ENCODE data around the gene PWWP2B.

Gene PWWP2B

GRCh38 chr10:132381741-132382140 is 15.3 kb upstream of the PWWP2B start:
- Histone ChIP-seq H3K4me2 (ENCODE audit: low read length) (no peak overlapping the region), H3K27ac (ENCODE audit: low read length) (no peak overlapping the region), H3K9me3 (ENCODE audit: insufficient read depth, low read length) (no peaks in the 10 kb centered on the region), H3K4me3 (ENCODE audit: low read length) (no peak overlapping the region), H4K20me1 (ENCODE audit: insufficient read depth, low read length) (no peaks in the 10 kb centered on the region), H3K9ac (ENCODE audit: low read length) (no peak overlapping the region), H3K27me3 (ENCODE audit: low read depth, low read length) (no peaks in the 10 kb centered on the region), H3K4me1 (ENCODE audit: low read length) (peaks cover 6% of the 10 kb centered on the region), H3K36me3 (replicated peaks; ENCODE audit: low read depth, low read length) (no peaks in the 10 kb centered on the region), H2AFZ (ENCODE audit: low read depth, low read length) (no peak overlapping the region), H3K79me2 (ENCODE audit: low read length) (no peaks in the 10 kb centered on the region)
- no peak for TF ChIP-seq CTCF (IDR thresholded peaks at IDR 0.05; ENCODE audit: low read depth, low read length)
- no peak for TF ChIP-seq EZH2phosphoT487 (IDR thresholded peaks at IDR 0.05; ENCODE audit: low read depth)

- TF ChIP-seq CTCF (IDR thresholded peaks at IDR 0.05; ENCODE audit: low read depth, low read length): no peak
- no peak for TF ChIP-seq EZH2phosphoT487 (IDR thresholded peaks at IDR 0.05; ENCODE audit: low read depth)
- H4K20me1 ChIP-seq (ENCODE audit: insufficient read depth, low read length): no peaks in the 10 kb centered on the region
- H2AFZ ChIP-seq (ENCODE audit: low read depth, low read length): no peak overlapping the region
- no peaks in the 10 kb centered on the region for H3K9me3 ChIP-seq (ENCODE audit: insufficient read depth, low read length)
- H3K27me3 ChIP-seq (ENCODE audit: low read depth, low read length): no peaks in the 10 kb centered on the region
- no peak overlapping the region for H3K27ac ChIP-seq (ENCODE audit: low read length)
- no peaks in the 10 kb centered on the region for H3K36me3 ChIP-seq (replicated peaks; ENCODE audit: low read depth, low read length)
- H3K9ac ChIP-seq (ENCODE audit: low read length): no peak overlapping the region
- peaks cover 6% of the 10 kb centered on the region for H3K4me1 ChIP-seq (ENCODE audit: low read length)
- H3K4me2 ChIP-seq (ENCODE audit: low read length): no peak overlapping the region
- no peaks in the 10 kb centered on the region for H3K79me2 ChIP-seq (ENCODE audit: low read length)
- no peak overlapping the region for H3K4me3 ChIP-seq (ENCODE audit: low read length)
Measured at GRCh38 chr10:132382231-132382922, 14.6 kb upstream of the PWWP2B start.

- Histone ChIP-seq H3K4me2 (ENCODE audit: low read length) (peak overlapping the region; percentile 30), H4K20me1 (ENCODE audit: insufficient read depth, low read length) (no peaks in the 10 kb centered on the region), H3K9me3 (ENCODE audit: insufficient read depth, low read length) (no peaks in the 10 kb centered on the region), H3K4me1 (ENCODE audit: low read length) (peaks cover 11% of the 10 kb centered on the region), H2AFZ (ENCODE audit: low read depth, low read length) (no peak overlapping the region), H3K79me2 (ENCODE audit: low read length) (no peaks in the 10 kb centered on the region), H3K4me3 (ENCODE audit: low read length) (no peak overlapping the region), H3K9ac (ENCODE audit: low read length) (no peak overlapping the region), H3K27me3 (ENCODE audit: low read depth, low read length) (no peaks in the 10 kb centered on the region), H3K36me3 (replicated peaks; ENCODE audit: low read depth, low read length) (no peaks in the 10 kb centered on the region), H3K27ac (ENCODE audit: low read length) (no peak overlapping the region)
- TF ChIP-seq EZH2phosphoT487 (IDR thresholded peaks at IDR 0.05; ENCODE audit: low read depth) (no peak), CTCF (IDR thresholded peaks at IDR 0.05; ENCODE audit: low read depth, low read length) (no peak)
Measured at GRCh38 chr10:132383101-132383500, 13.9 kb upstream of the PWWP2B start.

GRCh38 chr10:132383751-132384196 is 13.2 kb upstream of the PWWP2B start:
- peak overlapping the region; percentile 30; the same call in 1 of the 2 replicates for H3K4me2 ChIP-seq (ENCODE audit: low read length)
- H4K20me1 ChIP-seq (ENCODE audit: insufficient read depth, low read length): no peaks in the 10 kb centered on the region
- no peak overlapping the region for H3K9ac ChIP-seq (ENCODE audit: low read length)
- H3K27ac ChIP-seq (ENCODE audit: low read length): no peak overlapping the region
- H3K9me3 ChIP-seq (ENCODE audit: insufficient read depth, low read length): no peaks in the 10 kb centered on the region
- H3K79me2 ChIP-seq (ENCODE audit: low read length): no peaks in the 10 kb centered on the region
- peaks cover 11% of the 10 kb centered on the region for H3K4me1 ChIP-seq (ENCODE audit: low read length)
- no peaks in the 10 kb centered on the region for H3K27me3 ChIP-seq (ENCODE audit: low read depth, low read length)
- H3K36me3 ChIP-seq (replicated peaks; ENCODE audit: low read depth, low read length): no peaks in the 10 kb centered on the region
- TF ChIP-seq CTCF (IDR thresholded peaks at IDR 0.05; ENCODE audit: low read depth, low read length): no peak
- TF ChIP-seq EZH2phosphoT487 (IDR thresholded peaks at IDR 0.05; ENCODE audit: low read depth): no peak
- H2AFZ ChIP-seq (ENCODE audit: low read depth, low read length): no peak overlapping the region
- H3K4me3 ChIP-seq (ENCODE audit: low read length): no peak overlapping the region
